HG02870 (cell line): ENCODE measurements around the gene OXT.
A peak's percentile ranks its signal among the peaks of the same experiment; 100 is the strongest.
"Not testable (repeated sequence)": the region's sequence is repeated elsewhere in the genome, so short reads cannot be mapped to it uniquely, and the experiment has no call there.

Experiments used
- ATAC-seq: cut with Tn5 transposase; IDR thresholded peaks from one replicate; pipeline ENCODE4 v1.9.1; 2021; ENCODE audit warnings: mild to moderate bottlenecking, moderate library complexity; ENCODE audit not compliant: unreplicated experiment

The OXT gene

GRCh38 chr20:3071610-3072529 lies at the start of gene OXT:
OXT (plus strand) TSS chr20:3071620; CDS start chr20:3071656, 36 bp downstream.
- ATAC-seq, result no peak

GRCh38 chr20:3021777-3022176 lies 49.6 kb upstream of the OXT start:
- no peak for ATAC-seq

DNA sequence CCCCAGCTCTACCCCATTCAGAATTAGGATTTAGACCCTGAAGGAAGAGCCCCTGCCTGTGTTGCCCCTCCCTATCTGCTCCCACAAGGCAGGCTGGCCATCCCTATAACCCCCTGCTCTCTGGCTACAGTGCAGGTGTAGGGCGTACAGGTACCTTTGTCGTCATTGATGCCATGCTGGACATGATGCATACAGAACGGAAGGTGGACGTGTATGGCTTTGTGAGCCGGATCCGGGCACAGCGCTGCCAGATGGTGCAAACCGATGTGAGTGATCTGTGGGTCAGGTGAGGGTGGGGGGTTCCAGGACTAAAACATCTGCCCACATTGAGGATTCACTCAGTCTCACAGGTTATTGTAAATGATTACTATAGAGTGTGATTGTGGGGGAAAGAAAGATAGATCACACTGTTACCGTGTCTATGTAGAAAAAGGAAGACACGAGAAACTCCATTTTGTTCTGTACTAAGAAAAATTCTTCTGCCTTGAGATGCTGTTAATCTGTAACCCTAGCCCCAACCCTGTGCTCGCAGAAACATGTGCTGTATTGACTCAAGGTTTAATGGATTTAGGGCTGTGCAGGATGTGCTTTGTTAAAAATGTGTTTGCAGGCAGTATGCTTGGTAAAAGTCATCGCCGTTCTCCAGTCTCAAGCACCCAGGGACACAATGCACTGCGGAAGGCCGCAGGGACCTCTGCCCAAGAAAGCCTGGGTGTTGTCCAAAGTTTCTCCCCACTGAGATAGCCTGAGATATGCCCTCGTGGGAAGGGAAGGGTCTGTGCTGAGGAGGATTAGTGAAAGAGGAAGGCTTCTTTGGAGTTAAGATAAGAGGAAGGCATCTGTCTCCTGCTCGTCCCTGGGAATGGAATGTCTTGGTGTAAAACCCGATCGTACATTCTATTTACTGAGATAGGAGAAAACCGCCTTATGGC lies 48.6 kb upstream of the OXT start:
- ATAC-seq, result not testable (repeated sequence)

DNA sequence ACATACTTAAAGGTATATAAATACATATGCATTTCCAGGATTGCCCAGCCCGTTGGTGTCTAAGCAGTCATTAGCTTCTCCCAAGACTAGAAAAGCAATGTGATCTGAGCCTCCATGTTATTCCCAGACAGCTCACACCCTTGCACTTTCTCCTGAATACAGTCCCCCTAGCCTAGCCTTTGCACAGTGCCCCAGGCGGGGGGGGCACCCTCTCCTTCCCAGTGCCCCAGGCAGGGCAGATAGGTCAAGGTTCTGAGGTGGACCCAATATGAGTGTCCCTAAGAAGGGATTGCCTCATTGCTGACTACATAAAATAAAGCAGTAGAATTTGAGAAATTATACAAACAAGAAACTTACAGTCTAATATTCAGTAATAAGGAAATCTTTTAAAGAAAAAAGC lies 43.4 kb upstream of the OXT start:
- no peak for ATAC-seq

- no peak for ATAC-seq
Measured at GRCh38 chr20:3031524-3032147, 39.8 kb upstream of the OXT start.

GRCh38 chr20:3032624-3033023 lies 38.8 kb upstream of the OXT start:
- ATAC-seq, result no peak

GRCh38 chr20:3037654-3038053 lies 33.8 kb upstream of the OXT start:
- ATAC-seq, result no peak

GRCh38 chr20:3038454-3038853 lies 33.0 kb upstream of the OXT start:
- no peak for ATAC-seq

DNA sequence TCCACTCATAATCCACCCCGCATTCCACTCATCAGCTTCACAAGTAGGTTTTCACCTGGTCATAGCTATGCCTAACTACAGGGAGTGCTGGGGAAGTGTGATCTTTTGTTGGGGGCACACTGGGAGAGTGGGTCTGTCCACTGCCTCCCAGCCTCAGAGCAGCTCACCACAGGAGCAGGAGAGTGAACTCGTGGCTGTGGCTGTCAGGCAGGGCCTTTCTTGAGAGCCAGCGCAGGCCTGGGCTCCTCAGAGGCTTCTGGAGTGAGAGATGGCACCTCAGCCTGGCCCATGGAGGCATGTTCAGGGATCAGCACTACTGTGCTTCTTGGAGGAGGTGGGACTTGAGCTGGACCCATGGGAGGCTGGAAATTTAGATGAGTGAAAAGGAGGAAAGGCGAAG lies 32.0 kb upstream of the OXT start:
- ATAC-seq, result no peak

- no peak for ATAC-seq
Measured at GRCh38 chr20:3040086-3040485, 31.3 kb upstream of the OXT start.

DNA sequence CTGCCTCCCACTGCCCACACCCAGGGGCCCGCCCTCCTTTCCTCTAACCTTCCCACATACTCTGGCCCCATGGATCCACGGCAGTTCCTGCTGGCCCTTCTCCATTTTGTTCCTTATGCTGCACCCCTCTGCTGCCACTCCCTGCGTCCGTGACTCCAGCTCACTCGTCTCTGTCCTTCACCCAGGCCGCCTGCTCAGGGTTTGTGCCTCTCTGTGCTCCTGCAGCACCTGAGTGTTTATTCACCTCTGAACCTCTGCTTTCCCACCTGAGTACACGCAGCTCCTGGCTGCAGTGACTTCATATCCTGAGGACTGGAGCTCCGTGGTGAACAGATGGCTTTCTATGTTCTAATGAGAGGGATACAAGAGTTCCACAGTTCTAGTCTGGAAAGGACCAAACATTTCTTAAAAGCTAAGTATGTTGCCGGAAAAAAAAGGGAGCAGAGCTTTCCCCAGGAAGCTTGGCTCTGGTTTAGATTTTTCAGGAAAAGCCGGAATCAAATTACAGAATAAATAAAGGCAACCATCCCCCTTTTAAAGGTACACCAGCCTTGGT lies 29.5 kb upstream of the OXT start:
- no peak for ATAC-seq

GRCh38 chr20:3042625-3043024 lies 28.8 kb upstream of the OXT start:
- ATAC-seq, result no peak

DNA sequence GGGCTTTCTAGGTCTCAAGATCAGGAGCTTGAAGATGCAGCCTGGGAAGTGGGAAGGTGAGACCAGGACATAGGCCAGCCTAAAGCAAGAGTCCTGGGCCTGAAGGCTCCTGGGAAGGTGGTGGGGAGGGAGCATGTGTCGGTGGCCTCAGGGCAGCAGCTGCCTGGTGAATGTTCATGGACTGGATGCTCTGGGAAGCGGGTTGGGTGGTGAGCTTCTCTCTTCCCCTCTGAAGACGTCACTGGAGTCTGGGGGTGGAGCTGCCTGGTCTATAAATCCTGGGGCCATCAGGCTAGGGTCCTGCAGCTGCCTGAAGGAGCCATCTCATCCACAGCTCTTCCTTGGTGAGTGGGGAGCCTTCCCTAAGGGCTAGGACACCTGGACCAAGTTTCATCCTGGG lies 28.1 kb upstream of the OXT start, which contains the start of gene GNRH2:
Gene GNRH2, plus strand, starts transcription at position 301 of the 400 bp plus-strand sequence. CDS start 793 bp downstream, outside the sequence.
- ATAC-seq, result no peak

- ATAC-seq, result no peak
Measured at GRCh38 chr20:3044336-3044965, 27.0 kb upstream of the OXT start.

DNA sequence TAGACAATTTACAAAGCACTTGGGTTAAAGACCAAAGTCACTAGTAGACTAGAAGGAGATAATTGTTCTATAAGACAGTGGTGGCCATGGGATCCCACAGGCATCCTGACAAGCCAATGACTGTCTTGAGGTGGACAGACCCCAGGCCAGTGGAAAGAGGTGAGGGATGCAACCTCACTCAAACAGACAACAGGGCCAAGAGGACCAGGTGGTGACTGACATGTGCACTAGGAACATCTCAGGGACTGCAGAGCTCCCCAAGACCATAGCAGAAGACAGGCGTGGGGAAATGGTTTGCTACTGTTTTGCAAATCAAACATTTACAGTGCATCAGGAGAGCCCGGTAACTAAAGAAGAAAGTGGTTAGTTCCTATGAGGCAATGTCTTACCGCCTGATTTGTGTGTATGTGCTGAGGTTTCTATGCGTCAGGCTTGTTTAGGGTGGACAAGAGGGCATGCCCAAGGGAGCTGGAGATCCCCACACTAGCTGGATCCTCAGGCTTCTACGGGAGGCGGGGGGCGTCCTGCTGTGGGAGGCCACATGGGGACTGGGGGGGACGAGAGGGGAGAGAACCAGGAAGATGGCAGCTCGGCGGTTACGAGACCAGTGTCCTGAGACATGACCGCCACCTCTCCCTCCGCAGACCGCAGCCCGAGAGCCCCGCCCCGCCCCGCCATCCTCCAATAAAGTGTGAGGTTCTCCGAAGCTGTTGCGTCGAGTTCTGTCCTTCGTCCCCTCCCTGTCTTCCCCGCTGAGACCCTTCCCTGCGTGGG lies 26.2 kb upstream of the OXT start:
- peak; percentile 39 for ATAC-seq

GRCh38 chr20:3045816-3046676 lies 25.4 kb upstream of the OXT start, which contains the start of gene MRPS26:
MRPS26 (plus strand) TSS chr20:3046052; CDS start chr20:3046069, 17 bp downstream.
- peak; percentile 86 for ATAC-seq

DNA sequence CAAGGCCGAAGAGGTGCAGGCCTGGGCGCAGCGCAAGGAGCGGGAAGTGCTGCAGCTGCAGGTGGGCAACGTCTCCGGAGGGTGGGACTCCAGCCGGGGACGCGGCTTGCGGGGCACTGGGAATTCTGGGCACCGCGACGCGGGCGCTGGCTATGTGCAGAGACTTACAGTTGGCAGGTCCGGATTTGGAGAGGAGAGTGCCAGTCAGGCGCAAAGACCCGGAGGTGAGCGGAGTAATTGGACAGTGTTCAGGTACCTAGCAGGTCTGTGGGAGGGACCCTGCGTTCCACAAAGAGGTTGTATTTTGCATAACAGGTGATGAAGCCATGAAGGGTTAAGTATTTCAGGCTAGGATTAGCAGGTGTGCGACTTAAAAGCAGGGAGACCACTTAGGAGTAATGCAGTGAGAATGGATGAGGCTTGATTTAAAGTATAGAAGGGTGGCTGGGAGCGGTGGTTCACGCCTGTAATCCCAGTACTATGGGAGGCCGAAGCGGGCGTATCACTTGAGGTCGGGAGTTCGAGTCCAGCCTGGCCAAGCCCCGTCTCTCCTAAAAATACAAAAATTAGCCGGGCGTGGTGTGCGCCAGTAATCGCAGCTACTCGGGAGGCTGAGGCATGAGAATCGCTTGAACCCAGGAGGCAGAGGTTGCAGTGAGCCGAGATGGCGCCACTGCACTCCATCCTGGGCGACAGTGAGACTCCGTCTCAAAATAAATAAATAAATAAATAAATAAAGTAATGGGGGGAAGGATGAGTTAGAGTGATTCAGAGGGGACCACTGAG lies 24.6 kb upstream of the OXT start:
- ATAC-seq, result no peak
